HG03469 (cell line): Measurements from ENCODE around the gene MXD1.
"Not testable (repeated sequence)": the region's sequence is repeated elsewhere in the genome, so short reads cannot be mapped to it uniquely, and the experiment has no call there.

Experiments
- ATAC-seq: cut with Tn5 transposase; IDR thresholded peaks from one replicate; pipeline ENCODE4 v1.9.1; 2021; ENCODE audit warnings: mild to moderate bottlenecking, moderate library complexity, moderate number of reproducible peaks; ENCODE audit not compliant: unreplicated experiment

The MXD1 gene, protein sequence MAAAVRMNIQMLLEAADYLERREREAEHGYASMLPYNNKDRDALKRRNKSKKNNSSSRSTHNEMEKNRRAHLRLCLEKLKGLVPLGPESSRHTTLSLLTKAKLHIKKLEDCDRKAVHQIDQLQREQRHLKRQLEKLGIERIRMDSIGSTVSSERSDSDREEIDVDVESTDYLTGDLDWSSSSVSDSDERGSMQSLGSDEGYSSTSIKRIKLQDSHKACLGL

GRCh38 chr2:69914950-69915945 is at the start of gene MXD1:
Gene MXD1 (plus strand): TSS chr2:69915109. CDS start chr2:69915331, 222 bp downstream.
- ATAC-seq: no peak

DNA sequence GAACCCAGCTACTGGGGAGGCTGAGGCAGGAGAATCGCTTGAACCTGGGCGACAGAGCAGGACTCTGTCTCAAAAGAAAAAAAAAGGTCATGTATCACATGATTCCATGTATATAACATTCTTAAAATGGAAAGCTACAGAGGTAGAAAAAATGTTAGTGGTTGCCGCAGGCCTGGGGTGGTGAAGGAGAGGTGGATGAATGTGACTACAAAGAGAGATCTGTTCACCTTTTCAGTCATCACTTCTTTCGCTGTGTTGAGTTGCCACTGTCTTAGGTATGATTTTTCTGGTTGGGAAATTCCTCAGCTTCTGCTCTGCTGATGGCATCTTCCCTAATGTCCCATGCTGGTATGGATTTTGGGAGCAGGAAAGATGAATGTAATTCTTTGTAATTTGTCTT is 26.5 kb upstream of the MXD1 start:
- ATAC-seq: no peak

GRCh38 chr2:69889302-69889701 is 25.6 kb upstream of the MXD1 start:
- ATAC-seq: no peak

GRCh38 chr2:69890881-69891280 is 24.0 kb upstream of the MXD1 start:
- ATAC-seq: no peak

DNA sequence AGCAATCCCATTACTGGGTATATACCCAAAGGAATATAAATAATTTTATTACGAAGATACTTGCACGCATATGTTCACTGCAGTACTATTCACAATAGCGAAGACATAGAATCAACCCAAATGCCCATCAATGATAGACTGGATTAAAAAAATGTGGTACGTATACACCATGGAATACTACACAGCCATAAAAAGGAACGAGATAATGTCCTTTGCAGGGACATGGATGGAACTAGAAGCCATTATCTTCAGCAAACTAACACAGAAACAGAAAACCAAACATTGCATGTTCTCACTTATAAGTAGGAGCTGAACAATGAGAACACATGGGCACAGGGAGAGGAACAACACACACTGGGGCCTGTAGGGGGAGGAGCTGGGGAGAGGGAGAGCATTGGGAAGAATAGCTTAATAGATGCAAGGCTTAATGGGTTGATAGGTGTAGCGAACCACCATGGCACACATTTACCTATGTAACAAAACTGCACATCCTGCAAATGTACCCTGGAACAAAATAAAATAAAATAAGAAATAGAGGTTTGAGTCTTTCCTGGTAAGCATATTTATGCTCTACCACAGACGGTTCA is 22.0 kb upstream of the MXD1 start:
- ATAC-seq: not testable (repeated sequence)

DNA sequence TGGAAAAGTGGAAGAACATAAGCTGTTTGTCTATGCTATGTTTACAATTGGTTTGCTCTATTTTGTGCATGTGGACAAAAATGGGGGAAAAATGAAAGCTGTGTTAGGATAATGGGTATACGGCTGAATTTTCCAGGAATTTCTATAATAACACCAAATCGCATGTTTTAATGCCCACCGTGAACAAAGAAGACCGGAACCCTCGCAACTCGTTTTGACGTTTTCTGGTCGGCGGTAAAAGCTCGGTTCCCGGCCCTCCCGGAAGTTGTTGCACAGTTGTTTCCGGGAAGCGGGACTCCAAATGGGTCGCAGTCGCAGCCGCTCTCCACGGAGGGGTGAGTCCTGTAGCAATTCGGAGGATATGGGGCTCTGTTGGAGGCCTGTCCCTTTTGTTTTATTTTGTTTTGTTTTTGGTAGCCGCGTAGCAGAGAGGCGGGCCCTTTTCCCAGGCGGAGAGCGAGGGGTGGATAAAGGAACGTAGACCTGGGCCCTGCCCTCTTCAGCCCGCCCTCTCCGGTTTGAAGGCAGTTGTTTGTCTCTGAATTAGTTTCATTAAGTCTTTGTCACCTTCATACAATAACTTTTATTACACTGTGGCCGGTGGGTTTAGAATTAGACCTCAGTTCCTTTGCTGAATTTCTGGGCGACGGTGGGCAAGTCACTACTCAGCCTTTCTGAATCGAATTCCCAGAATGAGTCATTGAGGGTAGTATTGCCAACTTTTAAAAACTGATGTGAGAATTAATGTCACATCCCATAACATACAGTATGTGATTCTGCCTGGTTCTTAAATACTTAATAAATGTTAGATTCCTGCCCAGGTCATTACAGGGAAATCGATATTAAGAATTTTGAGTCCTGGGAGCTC is 21.0 kb upstream of the MXD1 start, which contains the start of gene SNRNP27:
Gene SNRNP27, plus strand, starts transcription at position 273 of the 868 bp plus-strand sequence. Its CDS starts 29 bp downstream, at position 302.
- ATAC-seq: no peak

DNA sequence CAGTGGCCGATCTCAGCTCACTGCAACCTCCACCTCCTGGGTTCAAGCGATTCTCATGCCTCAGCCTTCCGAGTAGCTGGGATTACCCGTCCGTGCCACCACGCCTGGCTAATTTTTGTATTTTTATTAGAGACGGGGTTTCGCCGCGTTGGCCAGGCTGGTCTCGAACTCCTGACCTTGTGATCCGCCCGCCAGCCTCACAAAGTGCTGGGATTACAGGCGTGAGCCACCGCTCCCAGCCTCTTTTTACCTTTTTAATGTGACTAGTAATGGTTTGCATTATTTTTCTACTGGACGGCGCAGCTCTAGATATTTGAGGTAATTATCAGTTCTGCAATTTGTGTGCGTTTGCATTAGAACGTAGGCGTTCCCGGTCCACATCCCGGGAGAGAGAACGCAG is 20.2 kb upstream of the MXD1 start:
- ATAC-seq: not testable (repeated sequence)

DNA sequence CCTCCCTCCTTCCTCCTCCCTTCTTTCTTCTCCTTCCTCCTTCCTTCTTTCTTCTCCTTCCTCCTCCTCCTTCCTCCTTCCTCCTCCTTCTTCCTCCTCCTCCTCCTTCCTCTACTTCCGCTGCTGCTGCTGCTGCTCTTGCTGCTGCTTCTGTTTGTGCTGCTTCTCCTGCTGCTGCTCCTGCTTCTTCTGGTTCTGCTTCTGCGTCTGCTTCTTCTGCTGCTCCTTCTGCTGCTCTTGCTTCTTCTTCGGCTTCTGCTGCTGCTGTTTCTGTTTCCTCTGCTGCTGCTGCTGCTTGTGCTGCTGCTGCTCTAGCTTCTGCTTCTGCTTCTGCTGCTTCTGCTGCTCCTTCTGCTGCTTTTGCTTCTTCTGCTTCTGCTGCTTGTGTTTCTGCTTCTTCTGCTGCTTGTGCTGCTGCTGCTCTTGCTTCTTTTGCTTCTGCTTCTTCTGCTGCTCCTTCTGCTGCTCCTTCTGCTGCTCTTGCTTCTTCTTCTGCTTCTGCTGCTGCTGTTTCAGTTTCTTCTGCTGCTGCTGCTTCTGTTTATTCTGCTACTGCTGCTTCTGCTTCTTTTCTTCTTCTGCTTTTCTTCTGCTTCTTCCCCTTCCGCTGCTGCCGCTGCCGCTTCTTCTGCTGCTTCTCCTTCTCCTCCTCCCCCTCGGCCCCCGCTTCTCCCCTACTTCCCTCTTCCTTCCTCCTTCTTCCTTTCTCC is 12.5 kb upstream of the MXD1 start:
- ATAC-seq: no peak

GRCh38 chr2:69907216-69907615 is 7.7 kb upstream of the MXD1 start:
- ATAC-seq: no peak

DNA sequence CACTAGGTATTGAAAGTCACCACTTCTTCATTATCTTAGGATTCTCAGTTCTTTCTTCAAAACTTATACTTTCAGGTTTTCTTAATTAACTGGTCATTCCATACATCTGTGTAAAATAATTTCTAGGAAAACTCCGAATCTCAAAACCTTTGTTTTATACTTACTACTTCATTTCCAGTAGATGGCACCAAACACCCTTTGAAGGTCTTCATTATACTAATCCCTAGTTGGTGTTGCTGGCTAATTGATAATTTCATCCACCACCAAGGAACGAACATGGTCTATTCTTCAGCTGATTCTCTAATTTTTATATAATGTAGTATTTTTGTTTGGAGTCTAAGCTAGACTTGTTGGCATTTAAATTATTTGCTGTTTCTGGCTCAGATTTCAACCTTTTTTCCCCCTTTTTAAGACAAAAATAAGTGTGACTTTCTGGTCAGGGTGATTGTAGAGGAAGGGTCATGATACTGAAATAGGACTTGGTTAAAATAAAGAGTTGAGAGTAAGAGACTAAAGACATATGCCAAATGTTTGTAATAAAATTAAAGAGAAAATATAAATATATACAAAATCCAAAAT is 2.8 kb upstream of the MXD1 start:
- ATAC-seq: no peak

DNA sequence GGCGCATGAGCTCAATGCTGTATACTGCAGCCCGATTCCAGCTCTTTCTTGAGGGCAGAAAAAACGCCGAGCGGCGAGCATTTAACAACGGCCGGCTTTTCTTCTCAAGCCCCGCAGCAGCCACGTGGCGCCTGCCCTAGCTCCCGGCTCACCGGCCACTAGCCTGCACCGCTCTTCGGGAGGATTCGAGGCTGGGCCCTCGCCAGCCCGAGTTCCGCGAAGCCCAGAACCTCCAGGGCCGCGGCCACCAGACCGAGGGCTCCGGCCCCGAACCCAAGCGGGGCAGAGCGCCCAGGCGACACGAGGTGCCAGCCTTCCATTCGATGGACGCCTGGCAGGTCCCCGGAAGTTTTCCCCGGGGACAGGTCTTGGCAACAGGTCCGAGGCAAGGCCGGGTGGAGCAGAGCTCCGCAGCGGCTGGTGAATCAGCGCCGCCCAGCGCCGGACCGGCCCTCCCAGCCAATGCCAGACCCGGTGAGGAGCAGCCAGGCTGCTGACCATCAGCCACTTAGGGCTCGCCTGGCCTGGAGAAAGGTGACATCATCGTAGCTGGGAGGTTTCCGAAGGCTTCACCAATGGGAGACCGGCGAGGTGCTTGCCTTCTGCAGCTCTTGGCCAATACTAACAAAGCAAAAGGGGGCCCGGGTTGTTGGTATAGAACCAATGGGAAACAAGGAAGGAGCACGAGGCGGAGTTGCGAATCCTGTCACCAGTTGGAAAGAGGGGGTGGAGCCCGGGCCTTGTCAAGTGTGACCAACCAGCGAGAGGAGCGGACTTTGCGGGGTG is 552 bp upstream of the MXD1 start:
- peak; percentile 85 for ATAC-seq

GRCh38 chr2:69916106-69916505 is 1.2 kb downstream of the MXD1 start:
- no peak for ATAC-seq

GRCh38 chr2:69917852-69918251 is 2.9 kb downstream of the MXD1 start:
- ATAC-seq: no peak

- ATAC-seq: no peak
These were observed 3.5 kb downstream of the MXD1 start for GRCh38 chr2:69918401-69918800.

DNA sequence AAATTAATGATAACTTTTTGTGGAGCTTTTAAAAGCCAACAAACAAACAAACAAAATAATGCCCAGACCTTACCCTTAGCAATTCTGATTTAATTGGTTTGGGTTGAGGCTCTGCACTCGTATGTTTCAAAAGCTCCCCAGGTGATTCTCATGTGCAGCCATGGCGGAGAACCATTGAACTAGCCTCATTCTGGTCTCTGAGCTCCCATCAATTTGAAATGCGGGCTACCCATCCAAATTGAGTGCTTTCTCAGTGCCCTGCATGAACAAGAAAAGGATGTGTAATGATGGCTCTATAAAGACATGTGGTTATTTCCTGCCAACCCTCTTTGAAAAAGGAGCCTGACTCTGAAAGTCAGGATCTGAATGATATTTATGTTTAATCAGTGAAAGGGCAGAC is 8.2 kb downstream of the MXD1 start:
- no peak for ATAC-seq

DNA sequence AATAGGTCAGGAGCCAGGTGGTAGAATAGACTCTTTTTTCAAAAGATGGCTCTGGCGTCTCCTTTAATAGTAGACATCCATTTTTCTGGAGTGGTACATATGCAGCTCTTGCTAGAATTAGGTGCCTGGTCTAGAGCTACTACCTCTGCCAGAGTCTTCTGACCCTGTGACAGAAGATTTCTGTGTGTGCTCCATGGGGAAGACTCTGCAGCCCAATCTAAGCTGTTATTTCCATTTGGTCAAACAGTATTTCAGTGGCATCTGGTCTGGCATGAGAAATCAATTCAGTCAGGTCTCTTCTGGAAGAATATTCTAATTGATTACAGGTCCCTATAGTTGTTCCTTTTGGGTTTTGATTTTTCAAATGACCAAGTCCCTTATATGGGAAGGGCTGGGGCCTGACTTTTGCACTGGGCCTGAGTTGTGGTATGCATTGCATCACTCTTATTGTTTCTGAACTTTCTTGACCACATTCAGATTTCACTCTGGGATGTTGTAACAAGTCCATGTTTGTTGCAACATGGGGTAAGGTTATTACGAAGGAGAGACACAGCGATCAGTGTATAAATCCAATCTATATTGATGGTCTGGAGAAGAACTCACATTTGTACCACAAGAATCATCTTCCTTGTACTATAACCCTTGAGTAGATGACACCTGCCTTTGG is 12.1 kb downstream of the MXD1 start:
- no peak for ATAC-seq

DNA sequence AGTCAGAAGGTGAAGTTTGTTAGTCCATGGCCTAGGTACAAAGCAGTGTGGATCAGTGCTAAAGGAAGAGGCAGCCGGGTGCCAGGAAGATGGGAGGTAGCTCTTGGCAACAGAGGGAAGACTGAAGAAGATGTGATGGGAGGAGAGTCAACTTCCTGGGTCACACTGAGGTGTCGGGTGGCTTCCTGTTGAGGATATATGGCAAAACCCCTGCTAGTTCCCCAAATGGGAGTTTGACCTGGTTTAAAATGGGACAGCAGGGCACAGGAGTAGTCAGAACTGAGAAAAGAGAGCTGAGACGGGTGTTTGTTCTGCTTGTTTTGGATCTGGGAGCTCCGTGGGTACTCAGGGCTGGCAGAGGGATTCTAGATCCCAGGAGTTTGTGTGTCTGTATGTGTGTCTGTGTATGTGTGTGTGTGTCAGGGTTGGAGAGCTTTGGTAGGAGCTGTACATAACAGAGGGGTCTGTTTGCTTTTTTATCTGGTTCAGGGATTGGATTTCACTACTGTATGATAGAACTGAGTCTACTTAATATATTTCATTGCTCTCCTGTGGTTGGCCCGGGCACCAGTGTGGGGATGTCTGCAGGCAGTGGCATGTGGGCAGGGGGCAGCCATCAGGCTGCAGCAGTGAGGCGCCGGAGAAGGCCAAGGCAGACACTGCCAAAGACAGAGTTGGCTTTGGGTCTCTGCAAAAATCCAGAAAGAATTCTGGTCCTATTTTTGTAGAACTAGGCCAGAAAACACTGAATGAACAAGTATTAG is 17.1 kb downstream of the MXD1 start:
- ATAC-seq: no peak

DNA sequence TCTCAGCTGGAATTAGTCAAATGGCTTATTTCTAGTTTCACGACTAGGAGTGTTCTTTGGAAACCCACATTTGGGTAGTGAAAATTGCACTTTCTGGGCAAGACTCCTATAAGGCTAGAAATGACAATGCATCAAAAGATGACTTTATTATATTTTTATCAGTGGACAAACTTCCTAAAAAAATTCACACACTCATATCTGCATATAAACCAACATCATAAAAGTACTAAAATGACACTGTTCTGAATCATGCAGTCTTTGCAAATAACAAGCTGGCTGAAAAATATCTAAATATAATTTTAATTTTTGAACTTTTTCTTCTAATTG is 17.6 kb downstream of the MXD1 start:
- ATAC-seq: no peak
